GM23338 (cell line): ENCODE data around the gene SLCO4C1. TPM values are rescaled to one million over a fixed set of nuclear protein-coding genes. Genes with fewer than 3 reads are reported as not detected.

Source experiments
- ATAC-seq: fragments of 200-7000 bp; cut with Tn5 transposase; 3 replicates; pipeline ENCODE4 v1.9.1; 2020
- DNase-seq: peaks from one replicate; pipeline ENCODE4 v3.0.0-alpha.2; 2015; ENCODE audit warnings: low spot score
- H2AFZ ChIP-seq: fragments of 200-600 bp; sonication (generic); 2 replicates; pipeline ENCODE4 v1.8.0; 2016; ENCODE audit warnings: antibody characterized with exemption, mild to moderate bottlenecking, moderate library complexity
- H3F3A ChIP-seq: fragments of 200-600 bp; sonication (generic); replicated peaks from 2 replicates; pipeline ENCODE4 v1.8.0; 2017; ENCODE audit warnings: antibody characterized with exemption, mixed run types, low read depth
- H3K27ac ChIP-seq: fragments of 200-600 bp; sonication (generic); 2 replicates; pipeline ENCODE4 v1.6.1; 2016; ENCODE audit warnings: low read depth
- H3K27me3 ChIP-seq: fragments of 200-600 bp; sonication (generic); 2 replicates; pipeline ENCODE4 v1.8.0; 2016; ENCODE audit warnings: mild to moderate bottlenecking, mixed run types, moderate library complexity; ENCODE audit not compliant: insufficient read depth
- H3K36me3 ChIP-seq: fragments of 200-600 bp; sonication (generic); 2 replicates; pipeline ENCODE4 v1.8.0; 2016; ENCODE audit warnings: mild to moderate bottlenecking; ENCODE audit not compliant: insufficient read depth
- H3K4me1 ChIP-seq: fragments of 200-600 bp; sonication (generic); 2 replicates; pipeline ENCODE4 v1.8.0; 2016; ENCODE audit warnings: mild to moderate bottlenecking, moderate library complexity; ENCODE audit not compliant: insufficient read depth
- H3K4me2 ChIP-seq: fragments of 200-600 bp; sonication (generic); 2 replicates; pipeline ENCODE4 v1.7.1; 2017; ENCODE audit warnings: mixed run types
- H3K4me3 ChIP-seq: fragments of 200-600 bp; sonication (generic); 2 replicates; pipeline ENCODE4 v1.6.1; 2016; ENCODE audit warnings: mixed run types
- H3K79me2 ChIP-seq: fragments of 200-600 bp; sonication (generic); replicated peaks from 2 replicates; pipeline ENCODE4 v1.8.0; 2017; ENCODE audit warnings: mild to moderate bottlenecking; ENCODE audit not compliant: insufficient read depth
- H3K9me2 ChIP-seq: fragments of 200-600 bp; sonication (generic); 2 replicates; pipeline ENCODE4 v1.8.0; 2017; ENCODE audit not compliant: insufficient read depth
- H4K20me1 ChIP-seq: fragments of 200-600 bp; sonication (generic); replicated peaks from 2 replicates; pipeline ENCODE4 v1.8.0; 2017; ENCODE audit warnings: mild to moderate bottlenecking; ENCODE audit not compliant: insufficient read depth
- H3K27ac Mint-ChIP-seq: 2 replicates; pipeline ENCODE4 v1.8.0; 2020; ENCODE audit warnings: inconsistent platforms, mild to moderate bottlenecking, moderate library complexity, mixed read lengths
- H3K27me3 Mint-ChIP-seq: 3 replicates; pipeline ENCODE4 v1.8.0; 2022; ENCODE audit warnings: low read depth, mild to moderate bottlenecking, moderate library complexity, mixed read lengths, inconsistent platforms; ENCODE audit not compliant: insufficient read depth, poor library complexity
- H3K36me3 Mint-ChIP-seq: 3 replicates; pipeline ENCODE4 v1.8.0; 2021; ENCODE audit warnings: low read depth, mild to moderate bottlenecking, inconsistent platforms, moderate library complexity, mixed read lengths
- H3K4me1 Mint-ChIP-seq: 3 replicates; pipeline ENCODE4 v1.8.0; 2020; ENCODE audit warnings: mild to moderate bottlenecking, inconsistent platforms, mixed read lengths
- H3K4me3 Mint-ChIP-seq: 3 replicates; pipeline ENCODE4 v1.8.0; 2021; ENCODE audit warnings: moderate library complexity, mild to moderate bottlenecking, inconsistent platforms, mixed read lengths
- H3K9me3 Mint-ChIP-seq: 3 replicates; pipeline ENCODE4 v1.8.0; 2020; ENCODE audit warnings: moderate library complexity, mild to moderate bottlenecking, inconsistent platforms, mixed read lengths
- CREB1 ChIP-seq: fragments of 250-450 bp; sonication (Bioruptor Pico); IDR thresholded peaks from 2 replicates; pipeline ENCODE4 v1.5.0; 2020; ENCODE audit warnings: low read depth, mild to moderate bottlenecking, moderate library complexity
- EZH2 ChIP-seq: fragments of 200-600 bp; sonication (generic); IDR thresholded peaks from one replicate; pipeline ENCODE4 v1.8.0; 2017; ENCODE audit warnings: antibody characterized with exemption, mild to moderate bottlenecking, low read depth; ENCODE audit not compliant: unreplicated experiment
- NANOG ChIP-seq: IDR thresholded peaks from 2 replicates; pipeline ENCODE4 v1.6.1; 2016; ENCODE audit warnings: antibody characterized with exemption, borderline replicate concordance
- REST ChIP-seq: IDR thresholded peaks from one replicate; pipeline ENCODE4 v1.6.1; 2018; ENCODE audit warnings: antibody characterized with exemption; ENCODE audit not compliant: unreplicated experiment
- ZNF331 ChIP-seq: fragments of 250-450 bp; sonication (Bioruptor Pico); IDR thresholded peaks from 2 replicates; pipeline ENCODE4 v1.5.0; 2020; ENCODE audit warnings: low read depth, mild to moderate bottlenecking, moderate library complexity
- ZNF462 ChIP-seq: fragments of 250-450 bp; sonication (Bioruptor Pico); IDR thresholded peaks from 2 replicates; pipeline ENCODE4 v1.5.0; 2020; ENCODE audit warnings: mild to moderate bottlenecking, moderate library complexity
- polyA plus RNA-seq: library from polyadenylated mRNA; unstranded; fragments of >200 nt; fragmentation: Nextera tagmentation; extraction: Ambion mirVana; gene quantifications from 2 replicates; pipeline ENCODE4 v1.2.1, GENCODE V29; 2016
- total RNA-seq: library from RNA; depleted of rRNA; stranded (reverse); fragments of >200 nt; shearing (Covaris generic); gene quantifications from 2 replicates; pipeline ENCODE4 v1.2.3, GENCODE V29; 2014

The SLCO4C1 gene
- total and polyA plus RNA-seq, 2 experiments from 2014 or later: 2.4 to 6.7 TPM

- TF ChIP-seq ZNF462 (CRISPR knock-in tag): no peak
- TF ChIP-seq NANOG: no peak
- TF ChIP-seq CREB1 (CRISPR knock-in tag): no peak
- no peak for TF ChIP-seq EZH2
Observed at GRCh38 chr5:102278231-102278630, 17.9 kb downstream of the SLCO4C1 start (continued).

- Mint-ChIP-seq H3K27ac (peak overlapping the region; percentile 20; the same call in 1 of the 2 replicates), H3K4me3 (no peak overlapping the region), H3K9me3 (no peaks in the 10 kb centered on the region), H3K27me3 (peaks cover 1% of the 10 kb centered on the region), H3K4me1 (peaks cover under 1% of the 10 kb centered on the region; the same call in 1 of the 3 replicates), H3K36me3 (no peaks in the 10 kb centered on the region)
- no peaks in the 10 kb centered on the region for H4K20me1 ChIP-seq
- no peak overlapping the region for H3K4me3 ChIP-seq
- 0 out of 2 replicates have a peak, but pooled peaks cover 3% of the 10 kb centered on the region for H3K4me1 ChIP-seq
- no peak overlapping the region for H3K4me2 ChIP-seq
- no peak for DNase-seq
- H3K36me3 ChIP-seq: no peaks in the 10 kb centered on the region
- no peak overlapping the region for H3K27ac ChIP-seq
- H2AFZ ChIP-seq: no peak overlapping the region
- no peaks in the 10 kb centered on the region for H3F3A ChIP-seq
- H3K9me2 ChIP-seq: no peaks in the 10 kb centered on the region
- no peak for ATAC-seq
- no peaks in the 10 kb centered on the region for H3K79me2 ChIP-seq
- H3K27me3 ChIP-seq: no peaks in the 10 kb centered on the region
- TF ChIP-seq ZNF462 (CRISPR knock-in tag) (no peak), ZNF331 (CRISPR knock-in tag) (no peak), REST (no peak)
Observed at GRCh38 chr5:102277144-102277543, 18.9 kb downstream of the SLCO4C1 start.
